Measurements from ENCODE around the gene YWHAG. TPM values are rescaled to one million over a fixed set of nuclear protein-coding genes. Genes with fewer than 3 reads are reported as not detected.
A peak's percentile ranks its signal among the peaks of the same experiment; 100 is the strongest.

Gene YWHAG
- total and polyA plus RNA-seq, 9 of the 15 experiments (the other 6 are each of a cell fraction or from before 2014, with no cell fraction given), result 30.4 to 246 (median 94.5) TPM

- TF ChIP-seq ZBTB11 (CRISPR knock-in tag; IDR thresholded peaks at IDR 0.05) (peak in 1 of 3 experiments; percentile 56; a peak in 1 of 6 replicates), CEBPG (CRISPR knock-in tag; IDR thresholded peaks at IDR 0.05) (no peak), CEBPG (tag; conservative IDR thresholded peaks at IDR 0.05 in 1 of 2, IDR thresholded peaks at IDR 0.05 in 1 of 2) (0 out of 4 replicates have a peak, but pooled peaks of 1 of the 2 experiments have one; percentile 26), ZBTB17 (CRISPR knock-in tag; IDR thresholded peaks at IDR 0.05) (no peak; the same call in 1 of the 2 replicates), CHCHD3 (CRISPR knock-in tag; IDR thresholded peaks at IDR 0.05) (peak; percentile 47; the same call in 1 of the 2 replicates), LARP7 (IDR thresholded peaks at IDR 0.05) (no peak), ILF3 (IDR thresholded peaks at IDR 0.05; ENCODE audit: borderline replicate concordance) (no peak), FOXA1 (IDR thresholded peaks at IDR 0.05; ENCODE audit: borderline replicate concordance) (no peak), HES1 (IDR thresholded peaks at IDR 0.05; ENCODE audit: low read depth) (peak; percentile 29; the same call in 1 of the 2 replicates), MAFK (IDR thresholded peaks at IDR 0.05; ENCODE audit: low read length) (peak; percentile 6), NR3C1 (CRISPR knock-in tag; IDR thresholded peaks at IDR 0.05) (no peak), FUS (optimal IDR thresholded peaks at IDR 0.05; ENCODE audit: low read depth, low read length) (no peak), E2F1 (CRISPR knock-in tag; IDR thresholded peaks at IDR 0.05) (no peak), FOXA3 (CRISPR knock-in tag; conservative IDR thresholded peaks at IDR 0.05 in 1 of 2, IDR thresholded peaks at IDR 0.05 in 1 of 2) (no peak), ZMIZ1 (IDR thresholded peaks at IDR 0.05; ENCODE audit: low read depth in 2 of 2, low read length in 2 of 2) (no peak), KAT2B (IDR thresholded peaks at IDR 0.05; ENCODE audit: low read depth, low read length) (no peak), NFATC3 (IDR thresholded peaks at IDR 0.05) (no peak)
Observed at GRCh38 chr7:76317782-76318487, 40.9 kb downstream of the YWHAG start (continued).
